GM06990 (cell line): Measurements from ENCODE around the gene RBM17.
"Not testable (repeated sequence)": the region's sequence is repeated elsewhere in the genome, so short reads cannot be mapped to it uniquely, and the experiment has no call there.

Source experiments
- DNase-seq: peaks from one replicate; pipeline ENCODE4 v3.0.0-alpha.2; 2011; ENCODE audit not compliant: insufficient read length; ENCODE audit errors: extremely low read depth
- H3K27me3 ChIP-seq: replicated peaks from 2 replicates; pipeline ENCODE4 v1.6.0; 2011; ENCODE audit warnings: low read length; ENCODE audit not compliant: control insufficient read depth, insufficient read depth
- H3K36me3 ChIP-seq: 2 replicates; pipeline ENCODE4 v1.5.1; 2011; ENCODE audit warnings: low read length; ENCODE audit not compliant: control insufficient read depth, insufficient read depth
- H3K4me3 ChIP-seq: replicated peaks from 2 replicates; pipeline ENCODE4 v1.5.1; 2011; ENCODE audit warnings: low read depth, mild to moderate bottlenecking, control low read depth, low read length
- TF ChIP-seq, protein P1 (sequence below): IDR thresholded peaks from 2 replicates; pipeline ENCODE4 v1.5.1; 2011; ENCODE audit warnings: low read length, control low read depth, mild to moderate bottlenecking, inconsistent platforms; ENCODE audit not compliant: insufficient read depth, poor library complexity, severe bottlenecking

RBM17 gene

GRCh38 chr10:6119962-6120361, 31.1 kb downstream of the RBM17 start:
- H3K4me3 ChIP-seq, result no peak overlapping the region
- no peaks in the 10 kb centered on the region for H3K27me3 ChIP-seq
- DNase-seq, result no peak
- TF ChIP-seq, protein P1, sequence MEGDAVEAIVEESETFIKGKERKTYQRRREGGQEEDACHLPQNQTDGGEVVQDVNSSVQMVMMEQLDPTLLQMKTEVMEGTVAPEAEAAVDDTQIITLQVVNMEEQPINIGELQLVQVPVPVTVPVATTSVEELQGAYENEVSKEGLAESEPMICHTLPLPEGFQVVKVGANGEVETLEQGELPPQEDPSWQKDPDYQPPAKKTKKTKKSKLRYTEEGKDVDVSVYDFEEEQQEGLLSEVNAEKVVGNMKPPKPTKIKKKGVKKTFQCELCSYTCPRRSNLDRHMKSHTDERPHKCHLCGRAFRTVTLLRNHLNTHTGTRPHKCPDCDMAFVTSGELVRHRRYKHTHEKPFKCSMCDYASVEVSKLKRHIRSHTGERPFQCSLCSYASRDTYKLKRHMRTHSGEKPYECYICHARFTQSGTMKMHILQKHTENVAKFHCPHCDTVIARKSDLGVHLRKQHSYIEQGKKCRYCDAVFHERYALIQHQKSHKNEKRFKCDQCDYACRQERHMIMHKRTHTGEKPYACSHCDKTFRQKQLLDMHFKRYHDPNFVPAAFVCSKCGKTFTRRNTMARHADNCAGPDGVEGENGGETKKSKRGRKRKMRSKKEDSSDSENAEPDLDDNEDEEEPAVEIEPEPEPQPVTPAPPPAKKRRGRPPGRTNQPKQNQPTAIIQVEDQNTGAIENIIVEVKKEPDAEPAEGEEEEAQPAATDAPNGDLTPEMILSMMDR, result no peak
- no peaks in the 10 kb centered on the region; the same call in 1 of the 2 replicates for H3K36me3 ChIP-seq

- Histone ChIP-seq H3K4me3 (no peak overlapping the region), H3K36me3 (no peaks in the 10 kb centered on the region; the same call in 1 of the 2 replicates), H3K27me3 (no peaks in the 10 kb centered on the region)
- TF ChIP-seq, protein P1, result no peak
- no peak for DNase-seq
These were observed 31.9 kb downstream of the RBM17 start for GRCh38 chr10:6120691-6121090.

- TF ChIP-seq, protein P1, result no peak
- Histone ChIP-seq H3K27me3 (no peaks in the 10 kb centered on the region), H3K36me3 (no peaks in the 10 kb centered on the region), H3K4me3 (no peak overlapping the region)
- DNase-seq, result no peak
These were observed 32.3 kb downstream of the RBM17 start for GRCh38 chr10:6121146-6121545.

DNA sequence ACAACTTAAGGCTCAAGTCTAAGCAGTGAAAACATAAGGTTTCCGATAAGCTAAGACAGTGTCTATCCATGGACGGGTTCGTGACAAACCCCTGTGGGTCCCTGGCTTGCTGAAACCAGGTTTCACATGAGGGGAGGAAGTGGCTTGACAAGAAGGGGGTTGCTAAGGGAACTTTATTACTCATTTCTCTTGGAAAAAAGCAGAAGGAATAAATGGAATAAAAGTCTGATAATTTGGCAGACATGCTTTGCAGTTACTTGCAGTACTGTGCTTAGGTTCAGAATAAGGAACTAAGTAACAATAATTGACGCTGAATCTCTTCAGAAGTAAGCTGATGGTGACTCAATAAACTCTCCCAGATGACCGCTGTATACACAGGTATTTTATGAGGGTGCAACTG, 34.7 kb downstream of the RBM17 start:
- TF ChIP-seq, protein P1, result no peak
- Histone ChIP-seq H3K4me3 (no peak overlapping the region), H3K27me3 (no peaks in the 10 kb centered on the region), H3K36me3 (no peaks in the 10 kb centered on the region)
- no peak for DNase-seq

- no peaks in the 10 kb centered on the region for H3K36me3 ChIP-seq
- TF ChIP-seq, protein P1, result no peak
- no peaks in the 10 kb centered on the region for H3K27me3 ChIP-seq
- no peak for DNase-seq
- no peak overlapping the region for H3K4me3 ChIP-seq
These were observed 35.8 kb downstream of the RBM17 start for GRCh38 chr10:6124666-6125065.

- H3K4me3 ChIP-seq, H3K27me3 ChIP-seq, H3K36me3 ChIP-seq, DNase-seq: not testable (repeated sequence)
These were observed 38.6 kb downstream of the RBM17 start for GRCh38 chr10:6127461-6127860.
